GM12875 (cell line): Measurements from ENCODE around the gene NSG1.

Experiments used
- H3K4me3 ChIP-seq: one replicate; pipeline ENCODE4 v1.5.1; 2011; ENCODE audit warnings: low read depth, low read length, control low read depth
- TF ChIP-seq, protein P1 (sequence below): IDR thresholded peaks from 2 replicates; pipeline ENCODE4 v1.5.1; 2011; ENCODE audit warnings: low read depth, mild to moderate bottlenecking, control low read depth, inconsistent platforms, low read length, moderate library complexity, borderline replicate concordance; ENCODE audit not compliant: insufficient read depth

Gene NSG1

DNA sequence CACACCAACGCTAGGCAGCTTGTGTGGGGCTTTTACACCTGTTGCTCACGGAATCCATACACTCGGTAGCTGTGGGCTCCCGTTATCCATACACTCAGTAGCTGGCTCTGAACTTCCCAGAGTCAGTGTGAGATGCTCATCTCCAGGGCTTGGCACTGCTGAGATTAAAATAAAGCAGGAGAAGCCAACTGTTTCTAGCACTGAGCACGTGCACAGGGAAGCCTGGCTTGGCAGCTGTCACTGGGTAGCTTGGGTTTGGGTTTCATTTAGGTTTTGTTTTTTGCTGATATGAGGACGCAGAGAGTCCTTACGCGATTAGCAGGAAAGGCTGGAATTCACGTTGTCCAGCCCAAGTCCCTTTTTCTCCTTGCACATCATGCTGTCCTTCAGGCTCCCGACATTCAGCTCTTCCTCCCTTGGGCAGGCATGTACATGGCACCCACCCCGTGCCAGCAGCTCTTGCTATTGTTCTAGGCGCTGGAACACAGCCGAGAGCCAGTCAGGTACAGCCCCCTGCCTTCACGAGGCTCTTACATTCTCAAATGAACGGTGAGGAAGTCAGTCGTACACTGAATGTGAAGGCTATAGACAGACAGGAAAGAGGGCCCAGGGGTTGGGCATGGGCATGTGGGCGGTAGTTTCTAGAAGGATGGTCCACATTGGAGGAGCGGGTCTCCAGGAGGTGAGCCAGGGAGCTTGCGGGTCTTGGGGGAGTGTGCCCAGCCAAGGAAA lies 25.9 kb downstream of the NSG1 start:
- no peak overlapping the region for H3K4me3 ChIP-seq
- TF ChIP-seq, protein P1, sequence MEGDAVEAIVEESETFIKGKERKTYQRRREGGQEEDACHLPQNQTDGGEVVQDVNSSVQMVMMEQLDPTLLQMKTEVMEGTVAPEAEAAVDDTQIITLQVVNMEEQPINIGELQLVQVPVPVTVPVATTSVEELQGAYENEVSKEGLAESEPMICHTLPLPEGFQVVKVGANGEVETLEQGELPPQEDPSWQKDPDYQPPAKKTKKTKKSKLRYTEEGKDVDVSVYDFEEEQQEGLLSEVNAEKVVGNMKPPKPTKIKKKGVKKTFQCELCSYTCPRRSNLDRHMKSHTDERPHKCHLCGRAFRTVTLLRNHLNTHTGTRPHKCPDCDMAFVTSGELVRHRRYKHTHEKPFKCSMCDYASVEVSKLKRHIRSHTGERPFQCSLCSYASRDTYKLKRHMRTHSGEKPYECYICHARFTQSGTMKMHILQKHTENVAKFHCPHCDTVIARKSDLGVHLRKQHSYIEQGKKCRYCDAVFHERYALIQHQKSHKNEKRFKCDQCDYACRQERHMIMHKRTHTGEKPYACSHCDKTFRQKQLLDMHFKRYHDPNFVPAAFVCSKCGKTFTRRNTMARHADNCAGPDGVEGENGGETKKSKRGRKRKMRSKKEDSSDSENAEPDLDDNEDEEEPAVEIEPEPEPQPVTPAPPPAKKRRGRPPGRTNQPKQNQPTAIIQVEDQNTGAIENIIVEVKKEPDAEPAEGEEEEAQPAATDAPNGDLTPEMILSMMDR, result no peak

DNA sequence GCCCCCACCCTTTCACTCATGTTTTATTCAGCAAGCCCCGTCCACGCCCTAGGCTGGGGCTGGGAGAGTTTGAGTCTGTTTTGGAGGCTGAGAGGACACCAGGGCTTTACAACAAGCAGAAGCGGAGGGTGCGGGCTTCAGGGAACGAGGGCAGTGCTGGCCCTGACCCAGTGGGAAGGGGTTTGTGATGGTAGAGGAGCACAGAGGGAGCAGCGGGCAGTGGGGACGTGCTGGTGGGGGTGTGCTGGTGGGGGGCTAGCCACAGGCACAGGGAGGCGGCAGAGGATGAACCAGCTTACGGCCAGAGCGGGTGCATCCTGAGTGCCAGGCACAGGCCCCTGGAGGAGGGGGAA lies 26.4 kb downstream of the NSG1 start:
- TF ChIP-seq, protein P1, result no peak
- no peak overlapping the region for H3K4me3 ChIP-seq

DNA sequence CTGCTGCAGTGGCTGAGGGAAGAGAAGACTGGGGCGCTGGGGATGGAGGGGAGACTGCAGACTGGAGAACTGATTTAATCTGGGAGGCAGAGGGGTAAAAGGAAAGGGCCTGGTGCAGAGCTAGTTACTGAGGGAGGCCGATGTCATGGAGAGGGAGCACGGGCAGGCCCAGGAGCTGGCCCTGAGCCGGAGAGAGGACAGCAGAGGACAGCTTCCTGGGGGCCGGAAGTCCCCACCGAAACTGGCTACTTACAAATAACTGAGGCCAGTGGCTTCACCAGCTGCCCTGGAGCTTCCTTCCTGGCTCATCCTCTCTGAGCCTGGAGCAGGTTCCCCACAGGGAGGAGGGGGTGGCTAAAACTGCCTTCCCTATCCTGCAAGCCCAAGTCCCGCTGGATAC lies 26.9 kb downstream of the NSG1 start:
- TF ChIP-seq, protein P1, result no peak

DNA sequence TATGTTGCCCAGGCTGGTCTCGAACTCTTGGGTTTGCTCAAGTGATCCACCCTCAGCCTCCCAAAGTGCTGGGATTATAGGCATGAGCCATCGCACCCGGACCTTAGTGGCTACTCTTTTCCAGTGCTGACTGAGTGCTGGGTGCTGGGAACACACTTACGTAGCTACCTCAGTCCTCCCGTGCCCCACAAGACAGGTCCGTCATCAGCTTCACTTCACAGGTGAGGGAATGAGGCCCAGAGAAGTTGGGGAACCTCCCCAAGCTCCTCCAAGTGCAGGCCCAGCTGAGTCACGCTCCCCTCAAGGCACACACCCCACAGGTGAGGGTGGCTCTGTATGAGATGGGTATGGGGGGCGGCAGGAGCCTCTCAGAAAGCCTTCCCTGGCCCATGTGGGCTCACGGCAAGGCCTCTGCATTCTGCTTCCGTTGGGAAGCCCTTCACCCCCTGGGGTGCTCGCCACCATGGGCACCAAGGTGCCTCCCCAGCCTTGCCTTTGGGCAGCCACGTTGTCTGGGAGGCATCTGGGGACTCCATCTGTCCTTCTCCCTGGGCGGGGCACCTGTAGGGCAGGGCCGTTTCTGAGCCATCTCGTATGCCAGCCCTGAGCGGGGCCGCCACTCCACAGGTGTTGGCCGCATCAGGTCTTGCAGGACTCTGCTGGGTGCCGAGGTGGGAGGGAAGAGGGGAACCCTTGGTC lies 28.4 kb downstream of the NSG1 start:
- TF ChIP-seq, protein P1, result no peak
- no peak overlapping the region for H3K4me3 ChIP-seq

More for the DNA sequence above, 26.9 kb downstream of the NSG1 start:
- H3K4me3 ChIP-seq, result no peak overlapping the region

DNA sequence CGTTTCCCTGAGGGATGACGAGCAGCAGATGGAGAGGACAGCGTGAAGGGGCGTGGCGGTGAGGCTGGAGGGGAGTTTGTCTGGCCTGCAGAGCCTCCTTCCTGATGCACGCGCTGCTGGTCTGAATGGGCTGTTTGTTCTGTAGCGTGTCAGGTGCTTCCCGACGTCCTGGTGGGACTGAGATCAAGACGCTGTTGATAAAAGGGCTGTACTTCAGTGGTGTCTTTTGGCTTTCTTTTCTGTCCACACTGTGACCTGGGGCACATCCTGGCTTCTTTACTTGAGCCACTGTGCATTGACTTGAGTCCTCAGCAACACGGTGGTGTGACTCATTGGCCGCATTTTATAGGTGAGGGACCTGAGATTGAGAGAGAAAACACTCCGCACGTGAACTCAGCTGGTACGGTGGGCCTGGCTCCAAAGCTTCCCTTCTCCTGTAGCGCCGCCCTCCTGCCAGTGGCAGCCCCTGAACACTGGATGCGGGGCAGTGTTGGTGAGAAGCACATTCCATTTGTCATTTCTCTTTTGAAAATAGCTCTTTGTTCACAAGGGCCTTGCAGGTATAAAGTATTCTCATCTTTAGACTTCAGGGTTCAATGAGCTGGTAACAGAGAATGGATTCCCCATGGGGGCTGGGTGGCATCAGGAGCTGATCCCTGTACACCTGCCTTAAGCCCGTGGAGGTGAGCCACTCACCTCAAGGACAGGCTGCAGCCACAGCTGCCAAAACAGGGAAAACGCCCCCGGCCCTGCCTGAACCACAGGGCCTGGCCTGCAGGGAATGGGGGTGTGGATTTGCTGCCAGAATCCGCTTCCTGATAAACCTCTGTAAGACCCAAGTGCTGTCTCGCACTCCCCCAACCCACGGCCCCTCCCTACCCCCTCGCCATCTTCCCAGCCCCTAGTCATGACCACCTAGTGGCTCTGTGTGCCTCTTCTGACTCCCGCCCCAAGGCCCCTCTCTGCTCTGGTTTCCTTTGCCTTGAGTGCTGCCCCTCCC lies 29.2 kb downstream of the NSG1 start:
- TF ChIP-seq, protein P1, result no peak
- no peak overlapping the region for H3K4me3 ChIP-seq

DNA sequence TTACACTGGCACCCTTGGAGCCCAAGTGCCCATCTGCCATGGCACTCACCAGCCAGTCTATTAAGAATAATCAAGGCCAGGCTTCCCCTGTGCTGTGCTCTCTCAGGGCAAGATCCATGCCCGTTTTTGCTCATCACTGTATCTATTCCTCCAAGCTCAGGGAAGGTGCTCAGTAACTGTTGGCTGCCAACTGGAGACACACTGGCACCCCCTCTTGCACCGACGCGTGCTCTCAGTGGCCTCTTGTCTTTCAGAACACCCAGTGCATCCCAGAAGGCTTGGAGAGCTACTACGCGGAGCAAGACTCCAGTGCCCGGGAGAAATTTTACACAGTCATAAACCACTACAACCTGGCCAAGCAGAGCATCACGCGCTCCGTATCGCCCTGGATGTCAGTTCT lies 30.1 kb downstream of the NSG1 start:
- TF ChIP-seq, protein P1, result no peak

More for the DNA sequence above, 30.1 kb downstream of the NSG1 start:
- H3K4me3 ChIP-seq, result no peak overlapping the region
